HG02852 (cell line): ENCODE measurements around the gene PRM2.
A peak's percentile ranks its signal among the peaks of the same experiment; 100 is the strongest.

Source experiments
- ATAC-seq: cut with Tn5 transposase; IDR thresholded peaks from one replicate; pipeline ENCODE4 v1.9.1; 2021; ENCODE audit warnings: mild to moderate bottlenecking, moderate library complexity; ENCODE audit not compliant: unreplicated experiment

PRM2 gene

GRCh38 chr16:11232852-11233726, 43.2 kb downstream of the PRM2 start:
- ATAC-seq, result peak; percentile 76

GRCh38 chr16:11232302-11232851, 43.9 kb downstream of the PRM2 start:
- ATAC-seq, result no peak

GRCh38 chr16:11231367-11231970, 44.8 kb downstream of the PRM2 start:
- ATAC-seq, result no peak

GRCh38 chr16:11229906-11230305, 46.4 kb downstream of the PRM2 start:
- ATAC-seq, result no peak

- no peak for ATAC-seq
Measured at GRCh38 chr16:11229432-11229831, 46.8 kb downstream of the PRM2 start.

GRCh38 chr16:11225677-11226549, 50.4 kb downstream of the PRM2 start:
- ATAC-seq, result no peak
